ENCODE data around the gene SEM1. TPM values are rescaled to one million over a fixed set of nuclear protein-coding genes. Genes with fewer than 3 reads are reported as not detected.
"Not testable (repeated sequence)": the region's sequence is repeated elsewhere in the genome, so short reads cannot be mapped to it uniquely, and the experiment has no call there.

Gene SEM1
- total RNA-seq, 1 experiment from 2014 or later = 116 TPM

DNA sequence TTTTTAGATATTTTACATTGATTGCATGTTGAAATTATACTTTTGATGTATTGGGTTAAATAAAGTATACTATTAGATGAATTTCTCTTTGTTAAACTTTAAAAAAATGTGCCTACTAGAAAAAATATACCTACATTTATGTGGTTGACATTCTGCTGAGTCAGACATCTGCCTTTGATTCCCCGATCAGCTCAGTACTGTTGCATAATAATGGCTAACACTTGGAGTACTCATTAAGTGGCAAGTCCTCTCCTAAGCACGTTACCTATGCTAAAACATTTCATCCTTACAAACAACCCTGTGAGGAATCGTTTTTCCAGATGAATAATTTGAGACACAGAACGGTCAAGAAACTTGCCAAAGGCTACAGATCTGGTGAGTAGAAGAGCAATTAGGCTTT lies 14.0 kb upstream of the SEM1 start:
- ChIA-PET POLR2A (no interaction called here), CTCF (interaction anchor here (0.6 kb wide), 1 partner anchor 1124 kb away, joined by 6 read pairs; no protein-coding TSS in a partner anchor)
- Histone ChIP-seq H3K4me1 (no peaks in the 10 kb centered on the region), H3K36me3 (ENCODE audit: control insufficient read depth, insufficient read depth, low read length) (no peaks in the 10 kb centered on the region), H3K27me3 (replicated peaks; ENCODE audit: control insufficient read depth, insufficient read depth, low read length) (no peaks in the 10 kb centered on the region), H3K4me3 (ENCODE audit: low read depth, low read length) (no peak overlapping the region), H3K9me3 (no peaks in the 10 kb centered on the region)
- no peaks in the 10 kb centered on the region for H3K36me3 Mint-ChIP-seq (ENCODE audit: insufficient read depth, unreplicated experiment)
- no peak for DNase-seq
- H3K27me3 Mint-ChIP-seq (ENCODE audit: insufficient read depth, unreplicated experiment) = peaks cover 5% of the 10 kb centered on the region
- no peaks in the 10 kb centered on the region for H3K9me3 Mint-ChIP-seq (ENCODE audit: unreplicated experiment)
- BruUV-seq (replicated peaks) = no TSS peak
- no peak overlapping the region for H3K4me3 Mint-ChIP-seq (ENCODE audit: unreplicated experiment)
- TF ChIP-seq CTCF (IDR thresholded peaks at IDR 0.05; ENCODE audit: insufficient read depth in 1 of 2, low read depth in 1 of 2, low read length in 1 of 2, severe bottlenecking in 1 of 2, unreplicated experiment in 1 of 2) = no peak
- intact Hi-C loops (cut with micrococcal nuclease; ENCODE audit: unreplicated experiment) = no loop called here
- H3K27ac Mint-ChIP-seq (ENCODE audit: unreplicated experiment) = no peak overlapping the region
- no peaks in the 10 kb centered on the region for H3K4me1 Mint-ChIP-seq (ENCODE audit: low read depth, unreplicated experiment)

GRCh38 chr7:96722928-96723327 lies 13.3 kb upstream of the SEM1 start:
- H3K36me3 Mint-ChIP-seq (ENCODE audit: insufficient read depth, unreplicated experiment); H3K4me1 ChIP-seq; POLR2A ChIA-PET; H3K4me3 ChIP-seq (ENCODE audit: low read depth, low read length); H3K9me3 Mint-ChIP-seq (ENCODE audit: unreplicated experiment); intact Hi-C loops (cut with micrococcal nuclease; ENCODE audit: unreplicated experiment); DNase-seq; CTCF ChIA-PET; H3K36me3 ChIP-seq (ENCODE audit: control insufficient read depth, insufficient read depth, low read length); BruUV-seq (replicated peaks); H3K9me3 ChIP-seq; H3K27me3 ChIP-seq (replicated peaks; ENCODE audit: control insufficient read depth, insufficient read depth, low read length); H3K4me3 Mint-ChIP-seq (ENCODE audit: unreplicated experiment); H3K4me1 Mint-ChIP-seq (ENCODE audit: low read depth, unreplicated experiment); H3K27ac Mint-ChIP-seq (ENCODE audit: unreplicated experiment); H3K27me3 Mint-ChIP-seq (ENCODE audit: insufficient read depth, unreplicated experiment): not testable (repeated sequence)

- no peaks in the 10 kb centered on the region for H3K36me3 Mint-ChIP-seq (ENCODE audit: insufficient read depth, unreplicated experiment)
- H3K4me1 Mint-ChIP-seq (ENCODE audit: low read depth, unreplicated experiment) = no peaks in the 10 kb centered on the region
- ChIA-PET CTCF (no interaction called here), POLR2A (no interaction called here)
- no peaks in the 10 kb centered on the region for H3K4me1 ChIP-seq
- H3K4me3 ChIP-seq (ENCODE audit: low read depth, low read length) = no peak overlapping the region
- TF ChIP-seq CTCF (IDR thresholded peaks at IDR 0.05; ENCODE audit: insufficient read depth in 1 of 2, low read depth in 1 of 2, low read length in 1 of 2, severe bottlenecking in 1 of 2, unreplicated experiment in 1 of 2) = no peak
- no peaks in the 10 kb centered on the region for H3K9me3 Mint-ChIP-seq (ENCODE audit: unreplicated experiment)
- no peak overlapping the region for H3K4me3 Mint-ChIP-seq (ENCODE audit: unreplicated experiment)
- no peaks in the 10 kb centered on the region for H3K9me3 ChIP-seq
- no peak overlapping the region for H3K27ac Mint-ChIP-seq (ENCODE audit: unreplicated experiment)
- H3K27me3 Mint-ChIP-seq (ENCODE audit: insufficient read depth, unreplicated experiment) = peaks cover 5% of the 10 kb centered on the region
- H3K36me3 ChIP-seq (ENCODE audit: control insufficient read depth, insufficient read depth, low read length) = no peaks in the 10 kb centered on the region
- DNase-seq = no peak
- no TSS peak for BruUV-seq (replicated peaks)
- intact Hi-C loops (cut with micrococcal nuclease; ENCODE audit: unreplicated experiment) = no loop called here
- H3K27me3 ChIP-seq (replicated peaks; ENCODE audit: control insufficient read depth, insufficient read depth, low read length) = no peaks in the 10 kb centered on the region
Observed at GRCh38 chr7:96720843-96721242, 11.2 kb upstream of the SEM1 start.

DNA sequence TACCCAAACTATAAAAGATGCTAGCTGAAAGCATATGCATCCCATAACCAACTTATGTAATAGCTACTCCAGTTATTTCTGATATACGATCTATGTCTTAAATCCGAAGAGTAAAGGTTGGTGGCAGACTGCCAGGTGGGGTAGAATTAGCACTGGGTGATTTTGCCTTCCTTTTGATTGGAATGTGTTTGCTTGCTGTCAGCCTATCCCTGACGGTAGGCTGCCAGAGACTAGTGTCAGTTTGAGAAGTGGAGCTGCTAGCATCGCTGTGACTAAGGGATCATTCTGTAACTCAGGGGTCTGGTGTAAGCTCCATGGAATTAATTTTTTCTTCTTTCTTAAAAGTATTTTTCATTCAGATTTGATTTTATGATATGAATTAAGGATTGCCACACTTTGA lies 9.5 kb upstream of the SEM1 start:
- intact Hi-C loops (cut with micrococcal nuclease; ENCODE audit: unreplicated experiment) = no loop called here
- Histone ChIP-seq H3K36me3 (ENCODE audit: control insufficient read depth, insufficient read depth, low read length) (no peaks in the 10 kb centered on the region), H3K4me1 (no peaks in the 10 kb centered on the region), H3K27me3 (replicated peaks; ENCODE audit: control insufficient read depth, insufficient read depth, low read length) (no peaks in the 10 kb centered on the region), H3K9me3 (no peaks in the 10 kb centered on the region), H3K4me3 (ENCODE audit: low read depth, low read length) (no peak overlapping the region)
- peaks cover 5% of the 10 kb centered on the region for H3K9me3 Mint-ChIP-seq (ENCODE audit: unreplicated experiment)
- peaks cover 5% of the 10 kb centered on the region for H3K27me3 Mint-ChIP-seq (ENCODE audit: insufficient read depth, unreplicated experiment)
- H3K4me3 Mint-ChIP-seq (ENCODE audit: unreplicated experiment) = no peak overlapping the region
- ChIA-PET POLR2A (no interaction called here), CTCF (no interaction called here)
- no peak for TF ChIP-seq CTCF (IDR thresholded peaks at IDR 0.05; ENCODE audit: insufficient read depth in 1 of 2, low read depth in 1 of 2, low read length in 1 of 2, severe bottlenecking in 1 of 2, unreplicated experiment in 1 of 2)
- H3K36me3 Mint-ChIP-seq (ENCODE audit: insufficient read depth, unreplicated experiment) = no peaks in the 10 kb centered on the region
- no peak overlapping the region for H3K27ac Mint-ChIP-seq (ENCODE audit: unreplicated experiment)
- DNase-seq = no peak
- BruUV-seq (replicated peaks) = no TSS peak
- H3K4me1 Mint-ChIP-seq (ENCODE audit: low read depth, unreplicated experiment) = no peaks in the 10 kb centered on the region
